ENCODE measurements around the gene CCL21.

CCL21 gene

GRCh38 chr9:34669809-34670562, 40.0 kb downstream of the CCL21 start:
- TF ChIP-seq USF1 (IDR thresholded peaks at IDR 0.05) (no peak), EP300 (IDR thresholded peaks at IDR 0.05; ENCODE audit: borderline replicate concordance) (no peak), RAD21 (IDR thresholded peaks at IDR 0.05; ENCODE audit: low read depth) (no peak), ZBTB7A (IDR thresholded peaks at IDR 0.05; ENCODE audit: low read depth) (no peak), TAF1 (IDR thresholded peaks at IDR 0.05; ENCODE audit: low read depth) (no peak), CEBPB (IDR thresholded peaks at IDR 0.05) (no peak), FOXM1 (IDR thresholded peaks at IDR 0.05; ENCODE audit: borderline replicate concordance, low read depth) (no peak), CREB1 (IDR thresholded peaks at IDR 0.05; ENCODE audit: low read depth) (no peak), EGR1 (IDR thresholded peaks at IDR 0.05) (no peak), YY1 (IDR thresholded peaks at IDR 0.05; ENCODE audit: low read depth) (no peak), TCF12 (IDR thresholded peaks at IDR 0.05; ENCODE audit: low read depth) (no peak), REST (IDR thresholded peaks at IDR 0.05; ENCODE audit: low read depth) (no peak)

GRCh38 chr9:34665381-34666250, 44.3 kb downstream of the CCL21 start:
- TF ChIP-seq RAD21 (IDR thresholded peaks at IDR 0.05; ENCODE audit: low read depth) (no peak), TAF1 (IDR thresholded peaks at IDR 0.05; ENCODE audit: low read depth) (peak; percentile 47; the same call in 1 of the 2 replicates), EP300 (IDR thresholded peaks at IDR 0.05; ENCODE audit: borderline replicate concordance) (no peak), YY1 (IDR thresholded peaks at IDR 0.05; ENCODE audit: low read depth) (0 out of 2 replicates have a peak, but pooled peaks have one; percentile 15), NFIC (IDR thresholded peaks at IDR 0.05) (no peak), MAX (IDR thresholded peaks at IDR 0.05) (no peak; the same call in 1 of the 2 replicates), CREB1 (IDR thresholded peaks at IDR 0.05; ENCODE audit: low read depth) (peak; percentile 94), ZBTB7A (IDR thresholded peaks at IDR 0.05; ENCODE audit: low read depth) (peak; percentile 88), USF1 (IDR thresholded peaks at IDR 0.05) (no peak), REST (IDR thresholded peaks at IDR 0.05; ENCODE audit: low read depth) (no peak), TEAD4 (IDR thresholded peaks at IDR 0.05) (peak; percentile 40; the same call in 1 of the 2 replicates), CEBPB (IDR thresholded peaks at IDR 0.05) (no peak), TCF12 (IDR thresholded peaks at IDR 0.05; ENCODE audit: low read depth) (no peak), EGR1 (IDR thresholded peaks at IDR 0.05) (peak; percentile 93), FOXM1 (IDR thresholded peaks at IDR 0.05; ENCODE audit: borderline replicate concordance, low read depth) (no peak)

GRCh38 chr9:34665067-34665380, 44.9 kb downstream of the CCL21 start:
- TF ChIP-seq ZBTB7A (IDR thresholded peaks at IDR 0.05; ENCODE audit: low read depth), result no peak
- no peak for TF ChIP-seq YY1 (IDR thresholded peaks at IDR 0.05; ENCODE audit: low read depth)
- TF ChIP-seq TEAD4 (IDR thresholded peaks at IDR 0.05), result no peak
- TF ChIP-seq TAF1 (IDR thresholded peaks at IDR 0.05; ENCODE audit: low read depth), result no peak

- TF ChIP-seq TCF12 (IDR thresholded peaks at IDR 0.05; ENCODE audit: low read depth) (no peak), RAD21 (IDR thresholded peaks at IDR 0.05; ENCODE audit: low read depth) (peak; percentile 38; the same call in 1 of the 2 replicates), CEBPB (IDR thresholded peaks at IDR 0.05) (no peak)
Measured at GRCh38 chr9:34664281-34665066, 45.5 kb downstream of the CCL21 start.

- TF ChIP-seq TAF1 (IDR thresholded peaks at IDR 0.05; ENCODE audit: low read depth) (no peak), FOXM1 (IDR thresholded peaks at IDR 0.05; ENCODE audit: borderline replicate concordance, low read depth) (no peak), ZBTB7A (IDR thresholded peaks at IDR 0.05; ENCODE audit: low read depth) (no peak), MAX (IDR thresholded peaks at IDR 0.05) (no peak), TCF12 (IDR thresholded peaks at IDR 0.05; ENCODE audit: low read depth) (no peak), CREB1 (IDR thresholded peaks at IDR 0.05; ENCODE audit: low read depth) (no peak), CEBPB (IDR thresholded peaks at IDR 0.05) (no peak), USF1 (IDR thresholded peaks at IDR 0.05) (no peak), REST (IDR thresholded peaks at IDR 0.05; ENCODE audit: low read depth) (no peak), RAD21 (IDR thresholded peaks at IDR 0.05; ENCODE audit: low read depth) (no peak), EP300 (IDR thresholded peaks at IDR 0.05; ENCODE audit: borderline replicate concordance) (no peak), EGR1 (IDR thresholded peaks at IDR 0.05) (no peak), TEAD4 (IDR thresholded peaks at IDR 0.05) (no peak), NFIC (IDR thresholded peaks at IDR 0.05) (no peak)
Measured at GRCh38 chr9:34663303-34663605, 46.7 kb downstream of the CCL21 start.
